Measurements from ENCODE around the gene TPD52L2. TPM values are rescaled to one million over a fixed set of nuclear protein-coding genes. Genes with fewer than 3 reads are reported as not detected.

The TPD52L2 gene
- total RNA-seq (2022; extraction: Qiagen RNA extraction; ENCODE audit: low read depth), result 119 to 136 TPM (median 132 TPM) in 5 replicates

DNA sequence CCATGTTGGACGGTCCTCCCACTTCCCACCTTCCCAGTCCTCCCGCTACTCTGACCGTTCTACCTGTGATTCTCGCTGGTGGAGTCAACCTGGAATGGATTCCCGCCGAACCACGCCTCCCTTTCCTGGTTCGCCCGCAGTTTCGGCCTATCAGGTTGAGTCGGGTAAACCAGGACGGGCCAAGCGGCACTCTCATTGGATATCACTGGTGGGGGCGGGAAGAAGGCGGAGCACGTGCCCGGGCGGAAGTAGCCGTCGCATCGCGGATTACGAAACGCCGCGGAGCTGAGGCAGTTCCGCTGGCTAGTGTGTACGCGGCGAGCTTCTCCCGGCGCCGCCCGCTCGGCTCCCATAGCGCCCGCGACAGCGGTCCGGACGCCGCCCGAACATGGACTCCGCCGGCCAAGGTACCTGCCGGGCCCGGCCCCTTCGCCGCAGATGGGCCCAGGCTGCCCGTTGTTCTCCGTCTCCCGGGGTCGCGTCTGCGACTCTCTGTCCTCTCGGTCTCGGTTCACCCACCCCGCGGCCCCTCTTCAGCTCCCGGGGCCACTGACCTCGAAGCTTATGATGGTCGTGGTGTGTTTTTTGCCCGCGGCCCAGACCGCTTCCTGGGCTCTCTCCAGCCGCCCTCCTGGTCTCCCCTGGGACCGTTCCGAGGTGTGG is at the start of gene TPD52L2:
Gene TPD52L2 (plus strand): TSS at position 293 of the 663 bp plus-strand sequence. CDS start 96 bp downstream, at position 389.

DNA sequence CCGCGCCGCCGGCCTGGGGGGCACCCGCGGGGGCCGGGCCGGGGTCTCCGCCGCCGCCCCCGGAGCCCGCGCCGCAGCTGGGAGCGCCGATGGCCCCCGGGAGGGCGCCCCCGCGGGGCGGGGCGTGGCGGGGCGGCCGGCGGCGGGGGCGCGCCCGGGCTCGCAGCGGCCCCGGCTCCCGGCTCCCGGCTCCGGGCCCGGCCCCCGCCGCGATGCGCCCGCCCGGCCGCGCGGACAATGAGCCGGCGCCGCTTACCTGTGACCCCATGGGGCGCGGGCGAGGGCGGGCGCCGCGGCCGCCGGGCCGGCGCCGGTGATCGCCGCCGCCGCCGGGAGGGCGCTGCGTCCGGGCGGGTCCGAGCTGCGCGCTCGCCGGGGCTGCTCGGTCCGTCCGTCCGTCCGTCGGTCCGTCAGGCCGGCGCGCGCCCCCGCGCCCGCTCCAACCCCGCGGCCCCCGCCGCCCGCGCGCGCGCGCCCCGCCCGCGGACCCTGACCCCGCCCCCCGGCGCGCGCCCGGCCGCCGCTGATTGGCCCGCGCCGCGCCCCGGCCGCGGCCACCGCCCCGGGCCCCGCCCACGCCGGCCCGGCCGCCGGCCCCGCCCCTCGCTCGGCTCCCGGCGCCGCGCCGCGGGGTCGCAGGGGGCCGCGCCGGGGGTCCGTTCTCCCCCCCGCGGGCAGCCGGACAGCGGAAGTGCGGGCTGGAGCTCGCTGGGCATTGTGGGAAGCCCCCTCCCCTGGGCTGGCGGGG is 34.1 kb upstream of the TPD52L2 start, which contains the start of gene ZBTB46:
Gene ZBTB46 (minus strand): TSS at position 424 of the 748 bp plus-strand sequence. CDS start 40,507 bp downstream, outside the sequence.

DNA sequence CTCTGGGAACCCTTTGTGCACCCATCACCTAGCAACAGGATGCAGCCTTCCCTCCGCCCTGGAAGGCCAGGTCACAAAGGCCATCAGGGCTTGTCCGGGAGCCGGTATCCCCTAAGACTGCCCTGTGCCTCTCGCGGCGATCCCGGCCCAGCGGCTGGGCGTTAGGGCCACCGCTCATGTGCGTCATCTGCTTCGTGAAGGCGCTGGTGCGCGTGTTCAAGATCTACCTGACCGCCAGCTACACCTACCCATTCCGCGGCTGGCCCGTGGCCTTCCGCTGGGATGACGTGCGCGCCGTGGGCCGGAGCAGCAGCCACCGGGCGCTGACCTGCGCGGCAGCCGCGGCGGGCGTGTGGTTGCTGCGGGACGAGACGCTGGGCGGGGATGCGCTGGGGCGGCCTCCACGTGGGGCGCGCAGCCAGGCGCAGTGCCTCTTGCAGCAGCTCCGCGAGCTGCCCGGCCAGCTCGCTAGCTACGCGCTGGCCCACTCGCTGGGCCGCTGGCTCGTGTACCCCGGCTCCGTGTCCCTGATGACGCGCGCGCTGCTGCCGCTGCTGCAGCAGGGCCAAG is 3.6 kb upstream of the TPD52L2 start, which contains the start of gene ABHD16B:
Gene ABHD16B (plus strand): TSS at position 134 of the 570 bp plus-strand sequence. CDS start 43 bp downstream, at position 177.

DNA sequence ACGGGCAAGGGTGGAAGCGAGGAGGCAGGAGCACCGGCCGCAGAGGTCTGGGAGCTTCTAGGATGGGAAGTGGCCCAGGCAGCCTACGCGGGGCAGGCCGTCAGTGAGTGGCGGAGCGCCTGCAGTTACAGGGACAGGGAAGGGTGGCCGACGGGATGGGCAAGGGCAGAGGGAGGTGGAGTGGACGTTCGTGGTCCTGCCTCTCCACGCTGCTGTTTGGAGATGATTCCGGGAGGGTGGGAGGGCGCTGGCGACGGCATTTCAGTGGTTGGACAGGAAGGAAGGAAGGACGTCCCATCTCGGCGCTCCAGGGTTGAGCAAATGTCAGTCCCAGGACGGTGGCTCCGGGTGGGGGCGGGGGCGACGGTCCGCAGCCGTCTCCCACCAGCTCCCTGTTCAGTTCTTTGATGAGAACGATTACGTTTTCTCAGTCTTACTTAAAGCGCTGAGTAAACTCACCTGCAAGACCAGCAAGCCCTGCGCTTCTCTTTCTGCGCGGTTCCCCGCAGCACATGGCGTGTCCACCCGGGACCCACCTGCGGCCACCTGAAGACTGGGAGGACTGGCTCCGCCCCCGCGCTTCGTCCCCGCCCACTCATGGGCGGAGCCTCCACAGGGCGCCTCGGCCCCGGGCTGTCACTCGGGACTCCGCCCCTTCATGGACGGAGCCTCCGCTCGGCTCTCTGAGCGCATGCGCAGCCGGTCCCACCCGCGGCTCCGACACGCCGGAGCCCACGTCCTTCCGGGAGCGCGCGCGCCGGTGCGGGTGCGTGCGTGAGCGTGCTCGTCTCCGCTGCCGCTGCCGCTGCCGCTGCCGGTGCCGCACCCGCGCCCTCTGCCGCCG is 29.5 kb downstream of the TPD52L2 start, which contains the start of gene DNAJC5:
Gene DNAJC5 (plus strand): TSS at position 769 of the 844 bp plus-strand sequence. CDS start 33,220 bp downstream, outside the sequence.

Other genes with a start within 250 kb of the TPD52L2 start
- 8.9 to 12.1 TPM (median 11.2 TPM) in 5 replicates for gene GMEB2, start 238.2 kb upstream of the TPD52L2 start, total RNA-seq (2022; extraction: Qiagen RNA extraction; ENCODE audit: low read depth)
- 7.5 to 11.4 TPM (median 9.0 TPM) in 5 replicates for gene STMN3, start 211.8 kb upstream of the TPD52L2 start, total RNA-seq (2022; extraction: Qiagen RNA extraction; ENCODE audit: low read depth)
- gene RTEL1, start 207.0 kb upstream of the TPD52L2 start, total RNA-seq (2022; extraction: Qiagen RNA extraction; ENCODE audit: low read depth), result 5.3 to 8.8 TPM (median 7.0 TPM) in 5 replicates
- 0.81 to 1.1 TPM (median 1.0 TPM) in 4 of 5 replicates, not detected in the other for gene TNFRSF6B, start 168.6 kb upstream of the TPD52L2 start, total RNA-seq (2022; extraction: Qiagen RNA extraction; ENCODE audit: low read depth)
- 27.9 to 37.6 TPM (median 32.6 TPM) in 5 replicates for gene ARFRP1, start 157.3 kb upstream of the TPD52L2 start, total RNA-seq (2022; extraction: Qiagen RNA extraction; ENCODE audit: low read depth)
- 24.0 to 30.5 TPM (median 27.2 TPM) in 5 replicates for gene ZGPAT, start 157.2 kb upstream of the TPD52L2 start, total RNA-seq (2022; extraction: Qiagen RNA extraction; ENCODE audit: low read depth)
- gene LIME1, start 128.6 kb upstream of the TPD52L2 start, total RNA-seq (2022; extraction: Qiagen RNA extraction; ENCODE audit: low read depth), result 3.4 to 11.6 TPM (median 8.1 TPM) in 5 replicates
- gene SLC2A4RG, start 125.5 kb upstream of the TPD52L2 start, total RNA-seq (2022; extraction: Qiagen RNA extraction; ENCODE audit: low read depth), result 60.9 to 99.3 TPM (median 87.7 TPM) in 5 replicates
- gene ZBTB46, start 34.0 kb upstream of the TPD52L2 start, total RNA-seq (2022; extraction: Qiagen RNA extraction; ENCODE audit: low read depth), result 0.50 to 0.94 TPM (median 0.77 TPM) in 5 replicates
- gene ABHD16B, start 3.8 kb upstream of the TPD52L2 start, total RNA-seq (2022; extraction: Qiagen RNA extraction; ENCODE audit: low read depth), result 0.05 TPM in 1 of 5 replicates, not detected in the others
- gene DNAJC5, start 29.9 kb downstream of the TPD52L2 start, total RNA-seq (2022; extraction: Qiagen RNA extraction; ENCODE audit: low read depth), result 26.4 to 31.6 TPM (median 31.2 TPM) in 5 replicates
- gene UCKL1, start 91.1 kb downstream of the TPD52L2 start, total RNA-seq (2022; extraction: Qiagen RNA extraction; ENCODE audit: low read depth), result 22.8 to 34.9 TPM (median 29.4 TPM) in 5 replicates
- 10.0 to 13.3 TPM (median 12.2 TPM) in 5 replicates for gene ZNF512B, start 104.7 kb downstream of the TPD52L2 start, total RNA-seq (2022; extraction: Qiagen RNA extraction; ENCODE audit: low read depth)
- 0.10 to 0.13 TPM in 2 of 5 replicates, not detected in the others for gene SAMD10, start 114.4 kb downstream of the TPD52L2 start, total RNA-seq (2022; extraction: Qiagen RNA extraction; ENCODE audit: low read depth)
- 52.6 to 60.3 TPM (median 55.1 TPM) in 5 replicates for gene PRPF6, start 115.9 kb downstream of the TPD52L2 start, total RNA-seq (2022; extraction: Qiagen RNA extraction; ENCODE audit: low read depth)
- gene C20orf204, start 170.9 kb downstream of the TPD52L2 start, total RNA-seq (2022; extraction: Qiagen RNA extraction; ENCODE audit: low read depth), result 0.19 to 0.39 TPM (median 0.33 TPM) in 5 replicates
- 1.1 to 2.3 TPM (median 1.7 TPM) in 5 replicates for gene SOX18, start 184.4 kb downstream of the TPD52L2 start, total RNA-seq (2022; extraction: Qiagen RNA extraction; ENCODE audit: low read depth)
- 38.4 to 48.7 TPM (median 42.8 TPM) in 5 replicates for gene TCEA2, start 197.9 kb downstream of the TPD52L2 start, total RNA-seq (2022; extraction: Qiagen RNA extraction; ENCODE audit: low read depth)
- 15.3 to 25.0 TPM (median 23.1 TPM) in 5 replicates for gene RGS19, start 214.2 kb downstream of the TPD52L2 start, total RNA-seq (2022; extraction: Qiagen RNA extraction; ENCODE audit: low read depth)
- gene OPRL1, start 214.8 kb downstream of the TPD52L2 start, total RNA-seq (2022; extraction: Qiagen RNA extraction; ENCODE audit: low read depth), result 0.40 to 0.71 TPM (median 0.51 TPM) in 5 replicates
- 1.3 to 1.8 TPM (median 1.4 TPM) in 4 of 5 replicates, not detected in the other for gene LKAAEAR1, start 219.1 kb downstream of the TPD52L2 start, total RNA-seq (2022; extraction: Qiagen RNA extraction; ENCODE audit: low read depth)
- gene NPBWR2, start 242.3 kb downstream of the TPD52L2 start, total RNA-seq (2022; extraction: Qiagen RNA extraction; ENCODE audit: low read depth), result not detected in 5 replicates

Data from A549 treated with DMSO at 1 μM for 4 hours (cell line).